HL-60 (cell line): ENCODE measurements around the gene BEND3.

Experiments used
- DNase-seq, 2 experiments: peaks; one replicate each; pipeline ENCODE4 v3.0.0-alpha.2; 2010 to 2020; ENCODE audit warnings: low read depth in 1 of 2, low spot score in 1 of 2
- H3K27ac ChIP-seq: fragments of 250-450 bp; sonication (Bioruptor Pico); replicated peaks from 2 replicates; pipeline ENCODE4 v1.5.1; 2020; ENCODE audit warnings: mild to moderate bottlenecking, moderate library complexity
- H3K27me3 ChIP-seq: fragments of 250-450 bp; sonication (Bioruptor Pico); 2 replicates; pipeline ENCODE4 v1.5.1; 2021; ENCODE audit warnings: mild to moderate bottlenecking, moderate library complexity; ENCODE audit not compliant: insufficient read depth, poor library complexity, severe bottlenecking
- H3K4me3 ChIP-seq: replicated peaks from 2 replicates; pipeline ENCODE4 v1.5.1; 2011; ENCODE audit warnings: mild to moderate bottlenecking, control low read depth, low read length; ENCODE audit not compliant: insufficient read depth
- GABPA ChIP-seq: IDR thresholded peaks from 2 replicates; pipeline ENCODE4 v1.6.1; 2012; ENCODE audit warnings: low read depth
- POLR2AphosphoS5 ChIP-seq: IDR thresholded peaks from 2 replicates; pipeline ENCODE4 v1.6.1; 2012; ENCODE audit warnings: low read depth
- SPI1 ChIP-seq: IDR thresholded peaks from 2 replicates; pipeline ENCODE4 v1.6.1; 2012; ENCODE audit warnings: low read depth, mild to moderate bottlenecking, borderline replicate concordance
- TF ChIP-seq, protein P1 (sequence below): IDR thresholded peaks from 2 replicates; pipeline ENCODE4 v1.6.1; 2012; ENCODE audit warnings: low read depth; ENCODE audit not compliant: insufficient replicate concordance
- TF ChIP-seq, protein P2 (sequence below): IDR thresholded peaks from one replicate; pipeline ENCODE4 v1.5.1; 2011; ENCODE audit warnings: low read length, control low read depth, inconsistent platforms; ENCODE audit not compliant: insufficient read depth

BEND3 gene

DNA sequence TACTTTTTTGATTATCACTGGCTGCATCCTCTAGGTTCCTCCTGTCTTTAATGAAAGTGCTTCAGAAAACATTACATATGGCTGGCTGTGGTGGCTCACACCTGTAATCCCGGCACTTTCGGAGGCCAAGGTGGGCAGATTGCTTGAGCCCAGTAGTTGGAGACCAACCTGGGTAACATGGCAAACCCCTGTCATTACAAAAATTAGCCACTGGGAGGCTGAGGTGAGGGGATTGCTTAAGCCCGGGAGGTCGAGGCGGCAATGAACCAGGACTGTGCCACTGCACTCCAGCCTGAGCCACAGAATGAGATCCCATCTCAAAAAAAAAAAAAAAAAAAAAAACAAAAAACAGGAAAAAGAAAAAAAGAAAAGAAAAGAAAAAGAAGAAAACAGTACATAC lies 35.3 kb downstream of the BEND3 start:
- TF ChIP-seq SPI1 (no peak), GABPA (no peak), POLR2AphosphoS5 (no peak)
- TF ChIP-seq, protein P1, sequence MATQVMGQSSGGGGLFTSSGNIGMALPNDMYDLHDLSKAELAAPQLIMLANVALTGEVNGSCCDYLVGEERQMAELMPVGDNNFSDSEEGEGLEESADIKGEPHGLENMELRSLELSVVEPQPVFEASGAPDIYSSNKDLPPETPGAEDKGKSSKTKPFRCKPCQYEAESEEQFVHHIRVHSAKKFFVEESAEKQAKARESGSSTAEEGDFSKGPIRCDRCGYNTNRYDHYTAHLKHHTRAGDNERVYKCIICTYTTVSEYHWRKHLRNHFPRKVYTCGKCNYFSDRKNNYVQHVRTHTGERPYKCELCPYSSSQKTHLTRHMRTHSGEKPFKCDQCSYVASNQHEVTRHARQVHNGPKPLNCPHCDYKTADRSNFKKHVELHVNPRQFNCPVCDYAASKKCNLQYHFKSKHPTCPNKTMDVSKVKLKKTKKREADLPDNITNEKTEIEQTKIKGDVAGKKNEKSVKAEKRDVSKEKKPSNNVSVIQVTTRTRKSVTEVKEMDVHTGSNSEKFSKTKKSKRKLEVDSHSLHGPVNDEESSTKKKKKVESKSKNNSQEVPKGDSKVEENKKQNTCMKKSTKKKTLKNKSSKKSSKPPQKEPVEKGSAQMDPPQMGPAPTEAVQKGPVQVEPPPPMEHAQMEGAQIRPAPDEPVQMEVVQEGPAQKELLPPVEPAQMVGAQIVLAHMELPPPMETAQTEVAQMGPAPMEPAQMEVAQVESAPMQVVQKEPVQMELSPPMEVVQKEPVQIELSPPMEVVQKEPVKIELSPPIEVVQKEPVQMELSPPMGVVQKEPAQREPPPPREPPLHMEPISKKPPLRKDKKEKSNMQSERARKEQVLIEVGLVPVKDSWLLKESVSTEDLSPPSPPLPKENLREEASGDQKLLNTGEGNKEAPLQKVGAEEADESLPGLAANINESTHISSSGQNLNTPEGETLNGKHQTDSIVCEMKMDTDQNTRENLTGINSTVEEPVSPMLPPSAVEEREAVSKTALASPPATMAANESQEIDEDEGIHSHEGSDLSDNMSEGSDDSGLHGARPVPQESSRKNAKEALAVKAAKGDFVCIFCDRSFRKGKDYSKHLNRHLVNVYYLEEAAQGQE: no peak
- TF ChIP-seq, protein P2, sequence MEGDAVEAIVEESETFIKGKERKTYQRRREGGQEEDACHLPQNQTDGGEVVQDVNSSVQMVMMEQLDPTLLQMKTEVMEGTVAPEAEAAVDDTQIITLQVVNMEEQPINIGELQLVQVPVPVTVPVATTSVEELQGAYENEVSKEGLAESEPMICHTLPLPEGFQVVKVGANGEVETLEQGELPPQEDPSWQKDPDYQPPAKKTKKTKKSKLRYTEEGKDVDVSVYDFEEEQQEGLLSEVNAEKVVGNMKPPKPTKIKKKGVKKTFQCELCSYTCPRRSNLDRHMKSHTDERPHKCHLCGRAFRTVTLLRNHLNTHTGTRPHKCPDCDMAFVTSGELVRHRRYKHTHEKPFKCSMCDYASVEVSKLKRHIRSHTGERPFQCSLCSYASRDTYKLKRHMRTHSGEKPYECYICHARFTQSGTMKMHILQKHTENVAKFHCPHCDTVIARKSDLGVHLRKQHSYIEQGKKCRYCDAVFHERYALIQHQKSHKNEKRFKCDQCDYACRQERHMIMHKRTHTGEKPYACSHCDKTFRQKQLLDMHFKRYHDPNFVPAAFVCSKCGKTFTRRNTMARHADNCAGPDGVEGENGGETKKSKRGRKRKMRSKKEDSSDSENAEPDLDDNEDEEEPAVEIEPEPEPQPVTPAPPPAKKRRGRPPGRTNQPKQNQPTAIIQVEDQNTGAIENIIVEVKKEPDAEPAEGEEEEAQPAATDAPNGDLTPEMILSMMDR: no peak
- H3K27me3 ChIP-seq: no peaks in the 10 kb centered on the region
- H3K27ac ChIP-seq: no peak overlapping the region
- H3K4me3 ChIP-seq: no peak overlapping the region
- DNase-seq: peak; percentile 17 to 26

DNA sequence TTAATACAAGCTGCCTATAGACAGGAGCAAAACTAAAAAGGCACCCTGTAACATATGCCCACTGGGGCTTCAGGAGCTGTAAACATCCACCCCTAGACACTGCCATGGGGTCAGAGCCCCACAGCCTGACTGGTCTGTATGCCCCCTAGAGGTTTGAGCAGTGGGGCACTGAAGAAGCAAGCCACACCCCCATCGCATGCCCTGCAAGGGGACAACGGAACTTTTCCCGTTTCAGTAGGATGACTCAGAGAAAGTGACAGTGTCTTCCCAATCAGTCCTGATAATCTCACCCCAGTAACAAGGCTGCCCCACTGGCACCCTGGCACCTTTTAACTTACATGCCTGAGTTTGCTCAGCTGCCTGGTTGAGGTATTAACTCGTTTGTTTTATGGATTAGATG lies 35.9 kb downstream of the BEND3 start:
- no peak overlapping the region for H3K4me3 ChIP-seq
- no peaks in the 10 kb centered on the region for H3K27me3 ChIP-seq
- TF ChIP-seq, protein P1: no peak
- TF ChIP-seq, protein P2: no peak
- no peak for TF ChIP-seq SPI1
- no peak for TF ChIP-seq GABPA
- H3K27ac ChIP-seq: no peak overlapping the region
- peak in 1 of 2 experiments; percentile 6 for DNase-seq

DNA sequence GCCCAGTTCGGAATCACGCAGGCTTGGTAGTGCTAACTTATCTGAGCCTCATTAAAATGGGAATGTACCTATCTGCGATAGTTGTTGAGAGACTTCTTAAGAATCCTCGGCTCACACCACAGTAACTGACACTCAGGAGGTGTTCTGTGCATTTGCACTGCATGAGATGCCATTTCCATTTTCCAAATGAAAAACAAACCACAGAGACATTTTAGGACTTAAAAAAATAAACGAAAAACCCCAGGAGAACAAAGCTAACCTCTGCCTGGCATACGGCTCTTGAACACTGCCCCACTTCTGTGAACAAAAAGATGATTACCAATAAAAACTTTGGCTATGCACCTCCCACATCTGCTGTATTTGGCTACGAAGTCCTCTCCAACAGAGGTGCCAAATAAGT lies 37.6 kb downstream of the BEND3 start:
- Histone ChIP-seq H3K27me3 (no peaks in the 10 kb centered on the region), H3K4me3 (no peak overlapping the region), H3K27ac (no peak overlapping the region)
- no peak for DNase-seq
- TF ChIP-seq SPI1 (no peak), GABPA (no peak), POLR2AphosphoS5 (no peak)
- TF ChIP-seq, protein P2: no peak
- TF ChIP-seq, protein P1: no peak
